ENCODE results near the gene MYOF.

- TF ChIP-seq POLR2A (IDR thresholded peaks at IDR 0.05) = no peak
- TF ChIP-seq CTCF (IDR thresholded peaks at IDR 0.05 in 4 of 5, conservative IDR thresholded peaks at IDR 0.05 in 1 of 5) = no peak
Measured at GRCh38 chr10:93445097-93445960, 36.8 kb downstream of the MYOF start.
